Thyroid gland (tissue), 4 donors: Measurements from ENCODE around the gene CLCF1. TPM values are rescaled to one million over a fixed set of nuclear protein-coding genes. Genes with fewer than 3 reads are reported as not detected.
A peak's percentile ranks its signal among the peaks of the same experiment; 100 is the strongest.

ENCODE experiments used
- DNase-seq, 2 donors: peaks; one replicate each; pipeline ENCODE4 v3.0.0-alpha.2; 2019
- H3K27ac ChIP-seq, 3 donors: fragments of 200-600 bp; sonication (generic); 1 replicate in 2 of 3; 2 replicates in 1 of 3; pipeline ENCODE4 v1.5.1; 2016 to 2019; ENCODE audit warnings: mild to moderate bottlenecking in 1 of 3, moderate library complexity in 1 of 3
- H3K27me3 ChIP-seq: fragments of 200-600 bp; sonication (generic); one replicate; pipeline ENCODE4 v1.5.1; 2019
- H3K36me3 ChIP-seq, 2 donors: fragments of 200-600 bp; sonication (generic); one replicate each; pipeline ENCODE4 v1.5.1; 2016 to 2019
- H3K4me1 ChIP-seq, 2 donors: fragments of 200-600 bp; sonication (generic); one replicate each; pipeline ENCODE4 v1.5.1; 2017 to 2019
- H3K4me3 ChIP-seq, 3 donors: fragments of 200-600 bp; sonication (generic); replicated peaks in 1 of 3; 1 replicate in 2 of 3; 2 replicates in 1 of 3; pipeline ENCODE4 v1.5.1; 2016; ENCODE audit warnings: mild to moderate bottlenecking in 1 of 3
- H3K9me3 ChIP-seq: fragments of 200-600 bp; sonication (generic); one replicate; pipeline ENCODE4 v1.5.1; 2017
- CTCF ChIP-seq, 6 experiments: fragments of 200-600 bp in 3 of 6; fragments of 450-650 bp in 3 of 6; sonication (generic) in 3 of 6; IDR thresholded peaks; one replicate each; pipeline ENCODE4 v1.5.1; 2016 to 2019; ENCODE audit warnings: antibody characterized with exemption in 6 of 6, mild to moderate bottlenecking in 2 of 6, inconsistent platforms in 1 of 6, moderate library complexity in 1 of 6
- POLR2A ChIP-seq, 2 donors: fragments of 450-650 bp; IDR thresholded peaks; one replicate each; pipeline ENCODE4 v1.6.1; 2017; ENCODE audit warnings: antibody characterized with exemption in 2 of 2, mild to moderate bottlenecking in 2 of 2, moderate library complexity in 1 of 2
- WGBS, 2 donors: methylation state at CpG; one replicate each; pipeline ENCODE4 v1.1.5; 2017; 5-methylcytosine and 5-hydroxymethylcytosine counted together
- intact Hi-C: fragments of 100-400 bp; cut with DNase I; formaldehyde crosslinking; loops from one replicate; pipeline ENCODE4 v1.15.1; 2023
- total RNA-seq, 4 donors: library from RNA; depleted of rRNA; stranded (reverse); fragments of >200 nt; gene quantifications; one replicate each; pipeline ENCODE4 v1.2.3, GENCODE V29; 2016

The CLCF1 gene
- total RNA-seq, 4 donors from 2014 or later = 4.3 to 9.4 (median 6.9) TPM

GRCh38 chr11:67374571-67375281 is 1.3 kb upstream of the CLCF1 start:
- Histone ChIP-seq H3K36me3 (no peaks in the 10 kb centered on the region), H3K4me3 (no peak overlapping the region), H3K9me3 (no peaks in the 10 kb centered on the region), H3K4me1 (peaks cover 60 to 79% of the 10 kb centered on the region in 2 donors), H3K27me3 (no peaks in the 10 kb centered on the region), H3K27ac (peak overlapping the region; percentile 94 to 100 (median 95))
- intact Hi-C loops = no loop called here
- peak; percentile 54 to 59 for DNase-seq
- TF ChIP-seq POLR2A (IDR thresholded peaks at IDR 0.05) (no peak), CTCF (IDR thresholded peaks at IDR 0.05) (no peak)
- WGBS, 2 donors = 21 to 31% methylated on average over 7 of the region's 9 CpGs

- H3K4me3 ChIP-seq = peak overlapping the region in 2 of 3 donors; percentile 50 to 66
- H3K9me3 ChIP-seq = no peaks in the 10 kb centered on the region
- peaks cover 60 to 78% of the 10 kb centered on the region in 2 donors for H3K4me1 ChIP-seq
- DNase-seq = peak; percentile 89 to 92
- intact Hi-C loops = no loop called here
- peak overlapping the region; percentile 94 to 100 (median 95) for H3K27ac ChIP-seq
- TF ChIP-seq POLR2A (IDR thresholded peaks at IDR 0.05) (peak in 1 of 2 donors; percentile 36), CTCF (IDR thresholded peaks at IDR 0.05) (peak in 4 of 6 experiments; percentile 50 to 63 (median 56))
- no peaks in the 10 kb centered on the region for H3K36me3 ChIP-seq
- no peaks in the 10 kb centered on the region for H3K27me3 ChIP-seq
- WGBS, 2 donors = 10% methylated on average over 31 to 36 of the region's 40 CpGs
Measured at GRCh38 chr11:67373648-67374570, 511 bp upstream of the CLCF1 start.

- no peak for TF ChIP-seq CTCF (IDR thresholded peaks at IDR 0.05)
- peak in 1 of 2 donors; percentile 29 for TF ChIP-seq POLR2A (IDR thresholded peaks at IDR 0.05)
- Histone ChIP-seq H3K4me1 (peaks cover 56 to 75% of the 10 kb centered on the region in 2 donors), H3K4me3 (peak overlapping the region; percentile 7 to 66 (median 50)), H3K27ac (peak overlapping the region; percentile 94 to 100 (median 95)), H3K27me3 (no peaks in the 10 kb centered on the region), H3K36me3 (no peaks in the 10 kb centered on the region), H3K9me3 (no peaks in the 10 kb centered on the region)
- intact Hi-C loops = no loop called here
- peak in 1 of 2 donors; percentile 57 for DNase-seq
- 0% methylated on average over 4 of the region's 78 CpGs; no CpG with 5 or more reads in 1 of the 2 donors for WGBS, 2 donors
Measured at GRCh38 chr11:67372321-67372992, 941 bp downstream of the CLCF1 start.

GRCh38 chr11:67371911-67372320 is 1.5 kb downstream of the CLCF1 start:
- Histone ChIP-seq H3K36me3 (no peaks in the 10 kb centered on the region), H3K27me3 (no peaks in the 10 kb centered on the region), H3K4me1 (peaks cover 56 to 75% of the 10 kb centered on the region in 2 donors), H3K9me3 (no peaks in the 10 kb centered on the region), H3K27ac (peak overlapping the region; percentile 94 to 100 (median 95)), H3K4me3 (peak overlapping the region in 2 of 3 donors; percentile 23 to 66)
- intact Hi-C loops = no loop called here
- TF ChIP-seq CTCF (IDR thresholded peaks at IDR 0.05) (no peak), POLR2A (IDR thresholded peaks at IDR 0.05) (no peak)
- no peak for DNase-seq
- 10 to 20% methylated on average over 9 to 14 of the region's 16 CpGs for WGBS, 2 donors
